H1 (cell line): ENCODE results near the gene LPP. TPM values are rescaled to one million over a fixed set of nuclear protein-coding genes. Genes with fewer than 3 reads are reported as not detected.

ENCODE experiments used
- EZH2 ChIP-seq: fragments of 200-600 bp; sonication (generic); IDR thresholded peaks from 2 replicates; pipeline ENCODE4 v1.7.1; 2012; ENCODE audit warnings: low read depth, mild to moderate bottlenecking, moderate library complexity, low read length, inconsistent platforms; ENCODE audit not compliant: severe bottlenecking
- HDAC2 ChIP-seq, 2 experiments: fragments of 300-600 bp in 1 of 2; sonication (generic) in 1 of 2; IDR thresholded peaks; 2 replicates each; pipeline ENCODE4 v1.6.1; 2011 to 2012; ENCODE audit warnings: low read depth in 2 of 2, low read length in 2 of 2, mild to moderate bottlenecking in 2 of 2, moderate library complexity in 2 of 2, borderline replicate concordance in 1 of 2, inconsistent platforms in 1 of 2
- KDM1A ChIP-seq: fragments of 200-600, 300-600 bp; sonication (generic); IDR thresholded peaks from 2 replicates; pipeline ENCODE4 v1.7.1; 2016; ENCODE audit warnings: mild to moderate bottlenecking, low read length, borderline replicate concordance
- KDM5A ChIP-seq: fragments of 200-600 bp; IDR thresholded peaks from 2 replicates; pipeline ENCODE4 v1.7.1; 2012; ENCODE audit warnings: mild to moderate bottlenecking, low read length, inconsistent platforms, mixed read lengths
- TCF12 ChIP-seq: IDR thresholded peaks from 2 replicates; pipeline ENCODE4 v1.6.1; 2011; ENCODE audit warnings: low read depth, mild to moderate bottlenecking, low read length
- polyA plus RNA-seq, 7 experiments: library from polyadenylated mRNA; depleted of rRNA in 3 of 7; stranded (reverse) in 5 of 7; unstranded in 2 of 7; fragments of >200 nt in 5 of 7; fragments of 200-250 nt in 2 of 7; gene quantifications; 1 replicate in 5 of 7; 2 replicates in 1 of 7; 4 replicates in 1 of 7; pipeline versions ENCODE4 v1.2.1 to v1.2.3, GENCODE V29; 2011 to 2013; ENCODE audit warnings: missing spikeins in 2 of 7, mixed read lengths in 2 of 7
- total RNA-seq: library from RNA; stranded (reverse); fragmentation: NEBNext Ultra II Directional; extraction: Animal tissue kit (Norgen Biotek cat#: 25700); gene quantifications from 2 replicates; pipeline ENCODE4 v1.2.1, GENCODE V29; 2021

LPP gene
- total and polyA plus RNA-seq, 2 of the 8 experiments (the other 6 are each of a cell fraction or from before 2014, with no cell fraction given): 10.0 to 53.3 TPM

- TF ChIP-seq KDM5A (no peak), HDAC2 (IDR thresholded peaks at IDR 0.05; ENCODE audit: borderline replicate concordance in 1 of 2, low read depth in 2 of 2, low read length in 2 of 2) (no peak), TCF12 (no peak), EZH2 (no peak), KDM1A (no peak)
Measured at GRCh38 chr3:188396251-188396650, 242.3 kb downstream of the LPP start (continued).
